Neural cell (in vitro differentiated cells): ENCODE measurements around the gene ADISSP. TPM values are rescaled to one million over a fixed set of nuclear protein-coding genes. Genes with fewer than 3 reads are reported as not detected.

ENCODE experiments used
- H2AFZ ChIP-seq: fragments of 200-600, 300-800 bp; sonication (generic), shearing (Covaris generic); 2 replicates; pipeline ENCODE4 v1.6.0; 2014; ENCODE audit warnings: low read depth, mild to moderate bottlenecking, antibody characterized with exemption, low read length, moderate library complexity
- H3F3A ChIP-seq: fragments of 200-600 bp; shearing (Covaris generic); 2 replicates; pipeline ENCODE4 v1.6.1; 2016; ENCODE audit warnings: mild to moderate bottlenecking, moderate library complexity, mixed read lengths, antibody characterized with exemption, low read length; ENCODE audit not compliant: insufficient read depth, poor library complexity, severe bottlenecking
- H3K27ac ChIP-seq: fragments of 200-600, 300-800 bp; sonication (generic), shearing (Covaris generic); 2 replicates; pipeline ENCODE4 v1.5.1; 2014; ENCODE audit warnings: mild to moderate bottlenecking, low read length, moderate library complexity
- H3K27me3 ChIP-seq: fragments of 300-800, 200-600 bp; sonication (generic), shearing (Covaris generic); 2 replicates; pipeline ENCODE4 v1.6.0; 2014; ENCODE audit warnings: mild to moderate bottlenecking, low read depth, low read length, moderate library complexity; ENCODE audit not compliant: insufficient read depth
- H3K36me3 ChIP-seq: fragments of 300-800, 200-600 bp; sonication (generic), shearing (Covaris generic); 2 replicates; pipeline ENCODE4 v1.5.1; 2014; ENCODE audit warnings: mild to moderate bottlenecking, antibody characterized with exemption, low read length, moderate library complexity; ENCODE audit not compliant: insufficient read depth
- H3K4me2 ChIP-seq: fragments of 300-800, 200-600 bp; sonication (generic), shearing (Covaris generic); 2 replicates; pipeline ENCODE4 v1.6.0; 2014; ENCODE audit warnings: mild to moderate bottlenecking, low read length
- H3K4me3 ChIP-seq: fragments of 300-800, 200-600 bp; sonication (generic), shearing (Covaris generic); 2 replicates; pipeline ENCODE4 v1.5.1; 2014; ENCODE audit warnings: mild to moderate bottlenecking, low read length, moderate library complexity
- H3K79me2 ChIP-seq: fragments of 200-600 bp; shearing (Covaris generic); replicated peaks from 2 replicates; pipeline ENCODE4 v1.6.0; 2014; ENCODE audit warnings: mild to moderate bottlenecking, low read length, moderate library complexity; ENCODE audit not compliant: insufficient read depth
- H3K9ac ChIP-seq: fragments of 300-800, 200-600 bp; sonication (generic), shearing (Covaris generic); 2 replicates; pipeline ENCODE4 v1.6.1; 2016; ENCODE audit warnings: mild to moderate bottlenecking, low read length, mixed read lengths
- H3K9me2 ChIP-seq: fragments of 200-600 bp; shearing (Covaris generic); 2 replicates; pipeline ENCODE4 v1.6.1; 2016; ENCODE audit warnings: mild to moderate bottlenecking, low read length, mixed read lengths; ENCODE audit not compliant: insufficient read depth
- H3K9me3 ChIP-seq: fragments of 200-600, 300-800 bp; sonication (generic), shearing (Covaris generic); 2 replicates; pipeline ENCODE4 v1.6.1; 2016; ENCODE audit warnings: mild to moderate bottlenecking, mixed run types, low read length, moderate library complexity, mixed read lengths
- H4K20me1 ChIP-seq: fragments of 200-600 bp; shearing (Covaris generic); 2 replicates; pipeline ENCODE4 v1.6.1; 2016; ENCODE audit warnings: mild to moderate bottlenecking, mixed run types; ENCODE audit not compliant: insufficient read depth
- EP300 ChIP-seq: fragments of 450-650 bp; conservative IDR thresholded peaks from 2 replicates; pipeline ENCODE4 v1.6.1; 2014; ENCODE audit warnings: antibody characterized with exemption, mild to moderate bottlenecking, moderate library complexity; ENCODE audit not compliant: poor library complexity, severe bottlenecking
- EZH2 ChIP-seq: fragments of 200-600, 300-800 bp; shearing (Covaris generic), sonication (generic); IDR thresholded peaks from 2 replicates; pipeline ENCODE4 v1.6.1; 2014; ENCODE audit warnings: antibody characterized with exemption, low read length, borderline replicate concordance, mild to moderate bottlenecking; ENCODE audit not compliant: insufficient read depth, poor library complexity, severe bottlenecking
- MXI1 ChIP-seq: fragments of 450-650 bp; conservative IDR thresholded peaks from 2 replicates; pipeline ENCODE4 v1.6.1; 2014; ENCODE audit warnings: antibody characterized with exemption, mild to moderate bottlenecking; ENCODE audit not compliant: poor library complexity, severe bottlenecking
- POLR2AphosphoS5 ChIP-seq: IDR thresholded peaks from 2 replicates; pipeline ENCODE4 v1.6.1; 2012
- RAD21 ChIP-seq: fragments of 450-650 bp; conservative IDR thresholded peaks from 2 replicates; pipeline ENCODE4 v1.6.1; 2014; ENCODE audit warnings: antibody characterized with exemption, mild to moderate bottlenecking, moderate library complexity
- REST ChIP-seq: IDR thresholded peaks from 2 replicates; pipeline ENCODE4 v1.6.1; 2012; ENCODE audit warnings: borderline replicate concordance
- SMC3 ChIP-seq: fragments of 450-650 bp; conservative IDR thresholded peaks from 2 replicates; pipeline ENCODE4 v1.6.1; 2014; ENCODE audit warnings: antibody characterized with exemption, mild to moderate bottlenecking, moderate library complexity; ENCODE audit not compliant: poor library complexity
- TAF1 ChIP-seq: IDR thresholded peaks from 2 replicates; pipeline ENCODE4 v1.6.1; 2012; ENCODE audit warnings: low read depth
- polyA plus RNA-seq: library from polyadenylated mRNA; depleted of rRNA; stranded (reverse); fragments of >200 nt; gene quantifications from 2 replicates; pipeline ENCODE4 v1.2.3, GENCODE V29; 2014
- TF ChIP-seq, protein P1 (sequence below): fragments of 450-650 bp; IDR thresholded peaks from 2 replicates; pipeline ENCODE4 v1.5.1; 2014; ENCODE audit warnings: antibody characterized with exemption, mild to moderate bottlenecking, moderate library complexity; ENCODE audit not compliant: poor library complexity, severe bottlenecking

Gene ADISSP
- polyA plus RNA-seq, 1 donor from 2014 or later = 39.8 TPM

GRCh38 chr20:3716195-3716834 lies 51.2 kb downstream of the ADISSP start:
- Histone ChIP-seq H3K4me2 (no peak overlapping the region), H3K27ac (no peak overlapping the region), H3K79me2 (no peaks in the 10 kb centered on the region), H3F3A (no peaks in the 10 kb centered on the region), H4K20me1 (no peaks in the 10 kb centered on the region), H2AFZ (no peak overlapping the region), H3K9ac (no peak overlapping the region), H3K36me3 (no peaks in the 10 kb centered on the region), H3K9me2 (no peaks in the 10 kb centered on the region), H3K27me3 (no peaks in the 10 kb centered on the region), H3K4me3 (no peak overlapping the region), H3K9me3 (no peaks in the 10 kb centered on the region)
- TF ChIP-seq RAD21 (peak; percentile 72), EP300 (no peak), TAF1 (no peak), EZH2 (no peak), POLR2AphosphoS5 (no peak), SMC3 (peak; percentile 72), REST (no peak), MXI1 (no peak)
- TF ChIP-seq, protein P1, sequence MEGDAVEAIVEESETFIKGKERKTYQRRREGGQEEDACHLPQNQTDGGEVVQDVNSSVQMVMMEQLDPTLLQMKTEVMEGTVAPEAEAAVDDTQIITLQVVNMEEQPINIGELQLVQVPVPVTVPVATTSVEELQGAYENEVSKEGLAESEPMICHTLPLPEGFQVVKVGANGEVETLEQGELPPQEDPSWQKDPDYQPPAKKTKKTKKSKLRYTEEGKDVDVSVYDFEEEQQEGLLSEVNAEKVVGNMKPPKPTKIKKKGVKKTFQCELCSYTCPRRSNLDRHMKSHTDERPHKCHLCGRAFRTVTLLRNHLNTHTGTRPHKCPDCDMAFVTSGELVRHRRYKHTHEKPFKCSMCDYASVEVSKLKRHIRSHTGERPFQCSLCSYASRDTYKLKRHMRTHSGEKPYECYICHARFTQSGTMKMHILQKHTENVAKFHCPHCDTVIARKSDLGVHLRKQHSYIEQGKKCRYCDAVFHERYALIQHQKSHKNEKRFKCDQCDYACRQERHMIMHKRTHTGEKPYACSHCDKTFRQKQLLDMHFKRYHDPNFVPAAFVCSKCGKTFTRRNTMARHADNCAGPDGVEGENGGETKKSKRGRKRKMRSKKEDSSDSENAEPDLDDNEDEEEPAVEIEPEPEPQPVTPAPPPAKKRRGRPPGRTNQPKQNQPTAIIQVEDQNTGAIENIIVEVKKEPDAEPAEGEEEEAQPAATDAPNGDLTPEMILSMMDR = peak; percentile 70

DNA sequence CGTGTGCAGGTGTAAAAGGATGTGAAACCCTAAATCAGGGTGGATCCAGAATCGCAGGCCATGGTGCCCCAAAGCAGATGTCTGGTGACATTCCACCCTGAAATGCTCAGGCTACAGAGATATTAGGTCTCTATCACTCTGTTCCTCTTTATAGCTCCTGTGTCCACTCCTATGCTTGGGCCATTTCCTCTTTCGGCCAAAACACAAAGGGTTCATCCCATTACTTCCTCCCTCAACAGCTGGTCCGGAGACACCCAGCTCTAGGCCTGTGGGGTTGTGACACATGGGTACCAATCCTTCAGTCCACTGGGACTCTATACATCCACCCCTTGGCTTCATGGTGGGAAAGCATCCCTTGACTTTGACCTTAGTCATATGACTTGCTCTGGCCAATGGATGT lies 53.5 kb downstream of the ADISSP start:
- Histone ChIP-seq H3K27me3 (no peaks in the 10 kb centered on the region), H3K27ac (no peak overlapping the region), H3K9me3 (no peaks in the 10 kb centered on the region), H3K4me2 (no peak overlapping the region), H3K4me3 (no peak overlapping the region), H3F3A (no peaks in the 10 kb centered on the region), H2AFZ (no peak overlapping the region), H3K79me2 (no peaks in the 10 kb centered on the region), H3K9me2 (no peaks in the 10 kb centered on the region), H3K36me3 (no peaks in the 10 kb centered on the region), H3K9ac (no peak overlapping the region), H4K20me1 (no peaks in the 10 kb centered on the region)
- TF ChIP-seq POLR2AphosphoS5 (no peak), REST (no peak), MXI1 (no peak), SMC3 (no peak), TAF1 (no peak), EP300 (no peak), EZH2 (no peak), RAD21 (no peak)
- TF ChIP-seq, protein P1 = no peak
